Measurements from ENCODE around the gene DIRAS1. TPM values are rescaled to one million over a fixed set of nuclear protein-coding genes. Genes with fewer than 3 reads are reported as not detected.
"Not testable (repeated sequence)": the region's sequence is repeated elsewhere in the genome, so short reads cannot be mapped to it uniquely, and the experiment has no call there.

Gene DIRAS1
- total RNA-seq, 1 experiment from 2014 or later, result 7.8 TPM

DNA sequence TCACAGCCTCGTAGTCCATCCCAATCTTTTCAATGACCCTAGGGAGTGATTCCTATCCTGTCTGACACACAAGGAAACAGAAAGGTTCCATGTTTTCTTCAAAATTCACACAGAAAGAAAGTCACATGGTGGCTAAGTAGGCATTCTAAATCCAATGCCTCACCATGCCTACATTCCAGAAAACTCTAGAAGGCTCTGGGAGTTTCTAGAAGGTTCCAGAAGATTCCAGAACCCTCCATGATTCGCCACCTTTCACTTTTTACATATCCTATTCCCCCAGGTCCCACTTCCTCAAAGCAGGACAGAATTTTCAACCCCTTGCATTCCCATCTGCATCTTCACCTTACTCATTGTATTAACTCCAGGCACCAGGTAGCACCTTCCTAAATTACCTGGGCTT is 41.7 kb downstream of the DIRAS1 start:
- no peak overlapping the region for H4K5ac ChIP-seq (ENCODE audit: insufficient read length, low read depth, low read length)
- H3K23ac ChIP-seq (ENCODE audit: insufficient read length, low read depth, low read length), result no peak overlapping the region
- no peak for DNase-seq
- TF ChIP-seq, protein P1, sequence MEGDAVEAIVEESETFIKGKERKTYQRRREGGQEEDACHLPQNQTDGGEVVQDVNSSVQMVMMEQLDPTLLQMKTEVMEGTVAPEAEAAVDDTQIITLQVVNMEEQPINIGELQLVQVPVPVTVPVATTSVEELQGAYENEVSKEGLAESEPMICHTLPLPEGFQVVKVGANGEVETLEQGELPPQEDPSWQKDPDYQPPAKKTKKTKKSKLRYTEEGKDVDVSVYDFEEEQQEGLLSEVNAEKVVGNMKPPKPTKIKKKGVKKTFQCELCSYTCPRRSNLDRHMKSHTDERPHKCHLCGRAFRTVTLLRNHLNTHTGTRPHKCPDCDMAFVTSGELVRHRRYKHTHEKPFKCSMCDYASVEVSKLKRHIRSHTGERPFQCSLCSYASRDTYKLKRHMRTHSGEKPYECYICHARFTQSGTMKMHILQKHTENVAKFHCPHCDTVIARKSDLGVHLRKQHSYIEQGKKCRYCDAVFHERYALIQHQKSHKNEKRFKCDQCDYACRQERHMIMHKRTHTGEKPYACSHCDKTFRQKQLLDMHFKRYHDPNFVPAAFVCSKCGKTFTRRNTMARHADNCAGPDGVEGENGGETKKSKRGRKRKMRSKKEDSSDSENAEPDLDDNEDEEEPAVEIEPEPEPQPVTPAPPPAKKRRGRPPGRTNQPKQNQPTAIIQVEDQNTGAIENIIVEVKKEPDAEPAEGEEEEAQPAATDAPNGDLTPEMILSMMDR (conservative IDR thresholded peaks at IDR 0.05), result no peak
- H2BK20ac ChIP-seq (ENCODE audit: low read depth, low read length, poor library complexity, severe bottlenecking), result no peak overlapping the region
- no peak overlapping the region for H3K14ac ChIP-seq (ENCODE audit: insufficient read depth, low read length)
- no CpG with 5 or more reads among the region's 2 CpGs for WGBS (ENCODE audit: extremely low coverage, insufficient read length, low lambda C conversion rate)
- H2AK5ac ChIP-seq (ENCODE audit: insufficient read length, low read length), result no peak overlapping the region
- H2BK120ac ChIP-seq (ENCODE audit: low read depth, low read length, poor library complexity, severe bottlenecking), result no peak overlapping the region
- H3K79me2 ChIP-seq (ENCODE audit: insufficient read depth, low read length), result no peaks in the 10 kb centered on the region
- H3K9me3 ChIP-seq (ENCODE audit: control insufficient read depth, low read depth, low read length), result no peaks in the 10 kb centered on the region
- H3K4me3 Mint-ChIP-seq, result no peak overlapping the region
- H4K91ac ChIP-seq (ENCODE audit: insufficient read length, low read depth, low read length), result no peak overlapping the region
- no peak overlapping the region for H3K56ac ChIP-seq (ENCODE audit: insufficient read length, low read depth, low read length)
- H3K23me2 ChIP-seq (ENCODE audit: insufficient read length, low read depth, low read length, poor library complexity, severe bottlenecking), result no peaks in the 10 kb centered on the region
- no peak overlapping the region for H2AFZ ChIP-seq (ENCODE audit: low read length)
- 0 out of 7 replicates have a peak overlapping the region, but pooled peaks of 1 of the 3 experiments have one; percentile 35 for H3K27ac Mint-ChIP-seq
- no peak overlapping the region for H3K4ac ChIP-seq (ENCODE audit: low read depth, low read length)
- H3K79me1 ChIP-seq (ENCODE audit: insufficient read depth, low read depth, low read length, poor library complexity, severe bottlenecking), result no peaks in the 10 kb centered on the region
- H3K9me3 Mint-ChIP-seq, result peaks cover 0 to 2% of the 10 kb centered on the region in 2 experiments; a peak in 2 of 5 replicates
- no peak overlapping the region for H3K9ac ChIP-seq (ENCODE audit: extremely low read depth, insufficient read length, low read length)
- H3K4me1 ChIP-seq (ENCODE audit: insufficient read depth, low read length), result peaks cover 4% of the 10 kb centered on the region; the same call in 1 of the 2 replicates
- H3K36me3 Mint-ChIP-seq (ENCODE audit: insufficient read depth in 1 of 3, low read depth in 3 of 3), result peaks cover 0 to 5% (median 5%) of the 10 kb centered on the region in 3 experiments; a peak in 5 of 7 replicates
- peaks cover 14% of the 10 kb centered on the region in 2 experiments for H3K4me1 Mint-ChIP-seq
- peaks cover 33% of the 10 kb centered on the region for H3K27me3 Mint-ChIP-seq (ENCODE audit: low read depth)
- H4K8ac ChIP-seq (replicated peaks; ENCODE audit: insufficient read length, low read depth, low read length), result no peak overlapping the region
- H3K27me3 ChIP-seq (ENCODE audit: insufficient read depth, low read length), result no peaks in the 10 kb centered on the region
- H2BK15ac ChIP-seq (ENCODE audit: low read depth, low read length), result no peak overlapping the region
- H4K20me1 ChIP-seq (ENCODE audit: control insufficient read depth, insufficient read depth, insufficient read length), result no peaks in the 10 kb centered on the region
- H3K27ac ChIP-seq (ENCODE audit: insufficient read length, low read depth, low read length), result no peak overlapping the region
- no peak overlapping the region for H2BK5ac ChIP-seq (ENCODE audit: insufficient read length, low read length)
- no peak overlapping the region for H2BK12ac ChIP-seq (ENCODE audit: insufficient read length, low read depth, low read length)
- H3T11ph ChIP-seq (ENCODE audit: low read length), result no peak overlapping the region
- H3K4me2 ChIP-seq (ENCODE audit: insufficient read depth, insufficient read length, low read length), result no peak overlapping the region
- H3K18ac ChIP-seq (ENCODE audit: insufficient read length, low read depth, low read length), result no peak overlapping the region

DNA sequence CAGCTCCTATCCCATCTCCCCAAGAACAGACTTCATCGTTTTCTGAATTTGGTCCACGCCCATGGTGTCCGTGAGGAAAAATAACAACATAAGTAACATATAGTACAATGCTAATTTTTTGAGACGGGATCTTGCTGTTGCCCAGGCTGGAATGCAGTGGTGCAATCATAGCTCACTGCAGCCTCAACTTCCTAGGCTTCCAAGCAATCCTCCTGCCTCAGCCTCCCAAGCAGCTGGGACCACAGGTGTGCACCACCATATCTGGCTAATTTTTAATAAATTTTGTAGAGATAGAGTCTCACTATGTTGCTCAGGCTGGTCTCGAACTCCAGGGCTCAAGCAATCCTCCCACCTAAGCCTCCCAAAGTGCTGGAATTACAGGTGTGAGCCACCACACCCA is 42.2 kb downstream of the DIRAS1 start:
- H2AK5ac ChIP-seq (ENCODE audit: insufficient read length, low read length); H3K23me2 ChIP-seq (ENCODE audit: insufficient read length, low read depth, low read length, poor library complexity, severe bottlenecking); DNase-seq; H3K79me2 ChIP-seq (ENCODE audit: insufficient read depth, low read length); H3K27me3 ChIP-seq (ENCODE audit: insufficient read depth, low read length); H3K18ac ChIP-seq (ENCODE audit: insufficient read length, low read depth, low read length); H3K4me3 Mint-ChIP-seq; H3K23ac ChIP-seq (ENCODE audit: insufficient read length, low read depth, low read length); H3K79me1 ChIP-seq (ENCODE audit: insufficient read depth, low read depth, low read length, poor library complexity, severe bottlenecking); H3T11ph ChIP-seq (ENCODE audit: low read length); H4K8ac ChIP-seq (replicated peaks; ENCODE audit: insufficient read length, low read depth, low read length); H3K27ac ChIP-seq (ENCODE audit: insufficient read length, low read depth, low read length); H3K4me1 ChIP-seq (ENCODE audit: insufficient read depth, low read length); H3K4me2 ChIP-seq (ENCODE audit: insufficient read depth, insufficient read length, low read length); H4K20me1 ChIP-seq (ENCODE audit: control insufficient read depth, insufficient read depth, insufficient read length); H3K9me3 ChIP-seq (ENCODE audit: control insufficient read depth, low read depth, low read length); H2BK5ac ChIP-seq (ENCODE audit: insufficient read length, low read length); H3K56ac ChIP-seq (ENCODE audit: insufficient read length, low read depth, low read length); H2BK120ac ChIP-seq (ENCODE audit: low read depth, low read length, poor library complexity, severe bottlenecking); H2BK20ac ChIP-seq (ENCODE audit: low read depth, low read length, poor library complexity, severe bottlenecking); H2AFZ ChIP-seq (ENCODE audit: low read length); H3K14ac ChIP-seq (ENCODE audit: insufficient read depth, low read length); H4K5ac ChIP-seq (ENCODE audit: insufficient read length, low read depth, low read length); H2BK12ac ChIP-seq (ENCODE audit: insufficient read length, low read depth, low read length); H3K36me3 Mint-ChIP-seq (ENCODE audit: insufficient read depth in 1 of 3, low read depth in 3 of 3); H2BK15ac ChIP-seq (ENCODE audit: low read depth, low read length); H3K4ac ChIP-seq (ENCODE audit: low read depth, low read length); H3K9me3 Mint-ChIP-seq; H3K9ac ChIP-seq (ENCODE audit: extremely low read depth, insufficient read length, low read length); H4K91ac ChIP-seq (ENCODE audit: insufficient read length, low read depth, low read length): not testable (repeated sequence)
- WGBS (ENCODE audit: extremely low coverage, insufficient read length, low lambda C conversion rate), result no CpG with 5 or more reads among the region's 5 CpGs
- Mint-ChIP-seq H3K27me3 (ENCODE audit: low read depth) (peaks cover 34% of the 10 kb centered on the region), H3K4me1 (peaks cover 14 to 17% of the 10 kb centered on the region in 2 experiments), H3K27ac (peak overlapping the region in 1 of 3 experiments; percentile 14; a peak in 1 of 7 replicates)

Measured in H9 (cell line).